Small intestine (tissue), 7 donors: Measurements from ENCODE around the gene SLC30A10. TPM values are rescaled to one million over a fixed set of nuclear protein-coding genes. Genes with fewer than 3 reads are reported as not detected.
"Not testable (repeated sequence)": the region's sequence is repeated elsewhere in the genome, so short reads cannot be mapped to it uniquely, and the experiment has no call there.

Source experiments
- DNase-seq, 2 donors: peaks; one replicate each; pipeline versions ENCODE4 v3.0.0 to v3.0.0-alpha.2; 2013
- FAIRE-seq: peaks from 2 replicates; lab custom pipeline; 2012; peaks lifted over from hg19 to GRCh38; lab: Jason Lieb, UNC
- H3K27ac ChIP-seq, 3 donors: one replicate each; pipeline ENCODE4 v1.5.1; 2013; ENCODE audit warnings: low read length in 2 of 3, mild to moderate bottlenecking in 2 of 3, control low read depth in 1 of 3, inconsistent platforms in 1 of 3, low read depth in 1 of 3, moderate library complexity in 1 of 3
- H3K27me3 ChIP-seq, 3 donors: one replicate each; pipeline ENCODE4 v1.6.1; 2013; ENCODE audit warnings: low read length in 3 of 3, inconsistent platforms in 1 of 3; ENCODE audit not compliant: control insufficient read depth in 3 of 3, insufficient read depth in 3 of 3
- H3K36me3 ChIP-seq, 3 donors: one replicate each; pipeline ENCODE4 v1.6.1; 2013; ENCODE audit warnings: low read length in 3 of 3, inconsistent platforms in 1 of 3, low read depth in 1 of 3, mild to moderate bottlenecking in 1 of 3, moderate library complexity in 1 of 3; ENCODE audit not compliant: control insufficient read depth in 3 of 3, insufficient read depth in 2 of 3
- H3K4me1 ChIP-seq, 3 donors: one replicate each; pipeline ENCODE4 v1.6.1; 2013; ENCODE audit warnings: low read length in 2 of 3, inconsistent platforms in 1 of 3, low read depth in 1 of 3, mild to moderate bottlenecking in 1 of 3, moderate library complexity in 1 of 3; ENCODE audit not compliant: control insufficient read depth in 3 of 3, insufficient read depth in 2 of 3
- H3K4me3 ChIP-seq, 3 donors: one replicate each; pipeline ENCODE4 v1.5.1; 2013; ENCODE audit warnings: low read length in 3 of 3, control low read depth in 1 of 3, inconsistent platforms in 1 of 3, low read depth in 1 of 3, mild to moderate bottlenecking in 1 of 3, moderate library complexity in 1 of 3
- H3K9me3 ChIP-seq, 2 donors: one replicate each; pipeline ENCODE4 v1.6.1; 2013; ENCODE audit warnings: low read depth in 1 of 2, low read length in 1 of 2; ENCODE audit not compliant: control insufficient read depth in 2 of 2, insufficient read depth in 1 of 2
- WGBS, 3 donors: extraction: QIAGEN DNeasy Blood & Tissue Kit; methylation state at CpG; one replicate each; pipeline ENCODE4 v1.1.7; 2013; 5-methylcytosine and 5-hydroxymethylcytosine counted together
- polyA plus RNA-seq, 4 donors: library from polyadenylated mRNA; stranded (reverse) in 3 of 4; unstranded in 1 of 4; fragments of 200-250 nt in 3 of 4; fragments of 120-200 nt in 1 of 4; gene quantifications; one replicate each; pipeline versions ENCODE4 v1.2.1 to v1.2.3, GENCODE V29; 2013
- donor health status: healthy with polysubstance abuse.
- donor health status: control.
- donor health status: control.
- donor health status: Bipolar disorder and iron deficiency.
- donor health status: healthy.

The SLC30A10 gene
- polyA plus RNA-seq, 4 donors, result 4.7 to 22.5 (median 7.0) TPM

GRCh38 chr1:219941179-219942118 lies 13.1 kb upstream of the SLC30A10 start:
- Histone ChIP-seq H3K9me3 (no peaks in the 10 kb centered on the region), H3K27ac (no peak overlapping the region), H3K4me1 (no peaks in the 10 kb centered on the region), H3K27me3 (no peaks in the 10 kb centered on the region), H3K4me3 (no peak overlapping the region), H3K36me3 (no peaks in the 10 kb centered on the region)
- 69 to 79% (median 77%) methylated on average over 2 of the region's 2 CpGs for WGBS, 3 donors
- DNase-seq (no peak), FAIRE-seq (no peak)

GRCh38 chr1:219940707-219941106 lies 12.3 kb upstream of the SLC30A10 start:
- DNase-seq (no peak), FAIRE-seq (no peak)
- Histone ChIP-seq H3K27ac (no peak overlapping the region), H3K4me3 (no peak overlapping the region), H3K4me1 (no peaks in the 10 kb centered on the region), H3K9me3 (no peaks in the 10 kb centered on the region), H3K27me3 (no peaks in the 10 kb centered on the region), H3K36me3 (no peaks in the 10 kb centered on the region)
- WGBS, 3 donors, result 59 to 65% (median 61%) methylated on average over 3 of the region's 3 CpGs

DNA sequence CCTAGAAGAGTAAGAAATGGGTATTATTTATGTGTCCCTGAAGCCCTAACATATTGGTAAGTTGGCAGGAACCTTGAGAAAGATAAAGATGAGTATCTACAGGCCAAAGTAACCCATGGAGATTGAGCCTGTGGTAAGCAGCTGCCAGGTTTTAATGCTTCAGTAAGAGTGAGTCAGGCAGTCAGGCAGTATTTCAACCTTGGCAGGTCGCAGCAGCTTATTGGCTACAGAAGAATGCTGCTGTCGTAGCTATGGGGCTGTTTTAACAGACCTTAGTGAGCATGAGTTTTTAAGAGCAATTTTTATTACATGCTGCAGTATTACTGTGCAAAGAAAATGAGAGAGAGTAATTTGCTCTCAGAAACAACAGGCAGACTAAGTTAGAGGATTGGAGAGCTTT lies 10.3 kb upstream of the SLC30A10 start:
- 21 to 40% (median 24%) methylated on average over 2 of the region's 2 CpGs for WGBS, 3 donors
- DNase-seq (peak; percentile 23 to 35), FAIRE-seq (no peak)
- no peaks in the 10 kb centered on the region for H3K4me1 ChIP-seq
- no peaks in the 10 kb centered on the region for H3K9me3 ChIP-seq
- H3K27me3 ChIP-seq, result no peaks in the 10 kb centered on the region
- no peak overlapping the region for H3K27ac ChIP-seq
- H3K4me3 ChIP-seq, result no peak overlapping the region
- H3K36me3 ChIP-seq, result no peaks in the 10 kb centered on the region

GRCh38 chr1:219933763-219934162 lies 5.4 kb upstream of the SLC30A10 start:
- DNase-seq, H3K36me3 ChIP-seq, H3K4me3 ChIP-seq, H3K27me3 ChIP-seq, H3K27ac ChIP-seq, H3K9me3 ChIP-seq, FAIRE-seq: not testable (repeated sequence)
- H3K4me1 ChIP-seq, result peaks cover 0 to 20% (median 0%) of the 10 kb centered on the region in 3 donors
- WGBS, 3 donors, result 75 to 82% (median 79%) methylated on average over 11 of the region's 11 CpGs

DNA sequence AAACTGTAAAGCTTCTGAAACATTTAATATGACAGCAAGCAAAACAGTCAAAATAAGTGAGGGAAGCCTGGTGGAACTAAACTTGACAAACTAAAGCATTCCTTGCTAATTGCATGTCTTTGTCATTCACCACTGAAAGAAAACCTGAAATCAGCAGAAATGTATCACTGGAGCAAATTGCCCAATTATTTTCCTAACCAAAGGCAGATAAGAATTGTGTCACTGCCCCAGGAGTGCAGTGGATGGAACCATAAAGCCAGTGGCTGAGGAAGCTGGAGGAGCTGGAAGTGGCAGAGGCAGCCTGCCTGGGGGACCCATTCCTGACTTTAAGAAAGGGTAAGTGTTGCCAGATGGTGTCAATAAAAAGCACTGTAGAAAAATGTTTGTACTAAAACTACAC lies 2.7 kb upstream of the SLC30A10 start:
- H3K4me1 ChIP-seq, result peaks cover 0 to 29% (median 0%) of the 10 kb centered on the region in 3 donors
- peak overlapping the region in 1 of 3 donors; percentile 69 for H3K27ac ChIP-seq
- H3K9me3 ChIP-seq, result no peaks in the 10 kb centered on the region
- DNase-seq (peak; percentile 60 to 76), FAIRE-seq (no peak)
- peaks cover 0 to 7% (median 2%) of the 10 kb centered on the region in 3 donors for H3K27me3 ChIP-seq
- H3K36me3 ChIP-seq, result no peaks in the 10 kb centered on the region
- H3K4me3 ChIP-seq, result no peak overlapping the region

- no peaks in the 10 kb centered on the region for H3K9me3 ChIP-seq
- H3K27ac ChIP-seq, result peak overlapping the region; percentile 50 to 82 (median 58)
- peaks cover 0 to 42% (median 0%) of the 10 kb centered on the region in 3 donors for H3K4me1 ChIP-seq
- H3K27me3 ChIP-seq, result peaks cover 0 to 7% (median 2%) of the 10 kb centered on the region in 3 donors
- DNase-seq (peak in 1 of 2 donors; percentile 83), FAIRE-seq (no peak)
- peaks cover 0 to 9% (median 0%) of the 10 kb centered on the region in 3 donors for H3K36me3 ChIP-seq
- 21 to 33% (median 29%) methylated on average over 13 of the region's 13 CpGs for WGBS, 3 donors
- H3K4me3 ChIP-seq, result peak overlapping the region in 2 of 3 donors; percentile 41 to 82
Measured at GRCh38 chr1:219928791-219929118, 398 bp upstream of the SLC30A10 start.

DNA sequence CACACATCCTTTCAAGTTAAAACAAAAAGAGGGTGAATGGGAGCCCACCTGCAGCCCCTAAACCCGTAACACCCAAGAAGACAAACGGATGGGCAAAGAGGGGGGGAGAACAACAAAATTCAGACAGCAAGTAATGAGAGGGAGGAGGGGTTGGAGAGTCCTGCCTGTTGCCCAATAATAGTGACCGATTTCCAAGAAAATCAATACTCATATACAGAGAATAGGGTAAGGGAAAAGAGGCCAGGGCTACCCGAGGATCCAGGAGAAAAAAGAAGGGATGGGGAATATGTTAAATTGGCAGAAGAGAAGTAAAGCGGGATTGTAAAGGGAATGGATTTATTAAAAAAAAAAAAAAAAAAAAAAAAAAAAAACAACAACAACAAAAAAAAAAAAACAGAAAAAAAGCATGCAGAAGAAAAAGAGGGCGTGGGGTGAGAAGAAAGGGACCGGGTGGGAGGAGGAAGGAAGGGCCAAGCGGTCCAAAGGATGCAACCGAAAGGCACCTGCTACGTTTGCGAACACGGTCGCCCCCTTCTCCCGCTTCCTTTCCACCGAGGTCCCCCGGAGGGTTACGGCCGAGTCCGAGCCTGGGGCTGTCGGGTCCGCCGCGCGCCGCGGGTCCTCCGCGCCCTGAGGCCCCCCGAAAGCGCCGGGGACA lies 930 bp downstream of the SLC30A10 start:
- no peak for FAIRE-seq
- peak overlapping the region; percentile 17 to 82 (median 41) for H3K4me3 ChIP-seq
- WGBS, 3 donors, result 2 to 10% (median 7%) methylated on average over 27 to 31 of the region's 31 CpGs

GRCh38 chr1:219926363-219926998 lies 1.9 kb downstream of the SLC30A10 start:
- DNase-seq, result peak; percentile 86 to 91
- H3K4me3 ChIP-seq, result peak overlapping the region in 2 of 3 donors; percentile 41 to 82
- 40 to 67% (median 48%) methylated on average over 6 of the region's 6 CpGs for WGBS, 3 donors
- peaks cover 0 to 42% (median 0%) of the 10 kb centered on the region in 3 donors for H3K4me1 ChIP-seq
- FAIRE-seq, result no peak
- H3K36me3 ChIP-seq, result peaks cover 0 to 20% (median 6%) of the 10 kb centered on the region in 3 donors
- peaks cover 0 to 7% (median 2%) of the 10 kb centered on the region in 3 donors for H3K27me3 ChIP-seq
- peak overlapping the region; percentile 51 to 82 (median 71) for H3K27ac ChIP-seq
- no peaks in the 10 kb centered on the region for H3K9me3 ChIP-seq

More for the DNA sequence above, 930 bp downstream of the SLC30A10 start:
- H3K9me3 ChIP-seq, result no peaks in the 10 kb centered on the region
- H3K27me3 ChIP-seq, result peaks cover 0 to 7% (median 2%) of the 10 kb centered on the region in 3 donors
- peak in 1 of 2 donors; percentile 44 for DNase-seq
- peaks cover 0 to 15% (median 3%) of the 10 kb centered on the region in 3 donors for H3K36me3 ChIP-seq
- peaks cover 0 to 45% (median 0%) of the 10 kb centered on the region in 3 donors for H3K4me1 ChIP-seq
- peak overlapping the region; percentile 74 to 92 (median 82) for H3K27ac ChIP-seq
